ENCODE results near the gene NME7.

DNA sequence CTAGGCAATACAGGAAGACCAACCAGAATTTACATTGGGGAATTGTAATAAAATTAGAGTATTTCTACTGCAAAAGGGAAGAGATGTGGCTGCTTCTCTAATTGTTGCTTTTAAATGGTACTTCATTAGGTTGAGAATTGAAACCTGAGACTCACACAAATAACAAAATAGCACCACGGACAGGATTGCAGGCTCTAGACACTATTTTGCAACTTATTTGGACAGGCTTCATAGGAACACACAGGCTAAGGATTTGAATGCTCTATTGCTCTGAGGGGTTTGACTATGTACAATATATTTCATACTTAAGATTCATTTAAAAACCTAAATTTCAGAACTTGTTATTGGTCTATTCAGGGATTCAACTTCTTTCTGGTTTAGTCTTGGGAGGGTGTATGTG is 181.5 kb downstream of the NME7 start:
- TF ChIP-seq, protein P1, sequence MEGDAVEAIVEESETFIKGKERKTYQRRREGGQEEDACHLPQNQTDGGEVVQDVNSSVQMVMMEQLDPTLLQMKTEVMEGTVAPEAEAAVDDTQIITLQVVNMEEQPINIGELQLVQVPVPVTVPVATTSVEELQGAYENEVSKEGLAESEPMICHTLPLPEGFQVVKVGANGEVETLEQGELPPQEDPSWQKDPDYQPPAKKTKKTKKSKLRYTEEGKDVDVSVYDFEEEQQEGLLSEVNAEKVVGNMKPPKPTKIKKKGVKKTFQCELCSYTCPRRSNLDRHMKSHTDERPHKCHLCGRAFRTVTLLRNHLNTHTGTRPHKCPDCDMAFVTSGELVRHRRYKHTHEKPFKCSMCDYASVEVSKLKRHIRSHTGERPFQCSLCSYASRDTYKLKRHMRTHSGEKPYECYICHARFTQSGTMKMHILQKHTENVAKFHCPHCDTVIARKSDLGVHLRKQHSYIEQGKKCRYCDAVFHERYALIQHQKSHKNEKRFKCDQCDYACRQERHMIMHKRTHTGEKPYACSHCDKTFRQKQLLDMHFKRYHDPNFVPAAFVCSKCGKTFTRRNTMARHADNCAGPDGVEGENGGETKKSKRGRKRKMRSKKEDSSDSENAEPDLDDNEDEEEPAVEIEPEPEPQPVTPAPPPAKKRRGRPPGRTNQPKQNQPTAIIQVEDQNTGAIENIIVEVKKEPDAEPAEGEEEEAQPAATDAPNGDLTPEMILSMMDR (IDR thresholded peaks at IDR 0.05), result no peak
- TF ChIP-seq POLR2A (IDR thresholded peaks at IDR 0.05), result no peak

All from vagina (tissue), 2 donors.